Endothelial cell of umbilical vein (primary cell): ENCODE data around the gene TXNRD1. TPM values are rescaled to one million over a fixed set of nuclear protein-coding genes. Genes with fewer than 3 reads are reported as not detected.

Source experiments
- BruUV-seq: library from RNA; stranded (reverse); fragments of 400-500 nt; replicated peaks from 2 replicates; lab custom pipeline; 2021; lab: Mats Ljungman, UMichigan
- CTCF ChIA-PET: fragments of 300-600, 350-600 bp; sonication (Branson Sonifier 250); formaldehyde crosslinking; loops from one replicate; lab custom pipeline; 2021; ENCODE audit warnings: antibody characterized with exemption, inconsistent platforms; lab: Charles Lee
- POLR2A ChIA-PET: fragments of 300-600, 350-600 bp; sonication (Branson Sonifier 250); formaldehyde crosslinking; loops from one replicate; lab custom pipeline; 2021; ENCODE audit warnings: antibody characterized with exemption, inconsistent platforms; lab: Charles Lee
- DNase-seq: peaks from one replicate; pipeline ENCODE4 v3.0.0-alpha.2; 2011; ENCODE audit warnings: low read depth, low spot score
- FAIRE-seq: peaks from 2 replicates; lab custom pipeline; 2011; peaks lifted over from hg19 to GRCh38; lab: Jason Lieb, UNC
- H2AFZ ChIP-seq: 2 replicates; pipeline ENCODE4 v1.6.0; 2012; ENCODE audit warnings: low read depth, low read length, control low read depth, inconsistent platforms
- H3K27ac ChIP-seq: 2 replicates; pipeline ENCODE4 v1.5.1; 2011; ENCODE audit warnings: low read depth, mild to moderate bottlenecking, control low read depth, low read length, moderate library complexity; ENCODE audit not compliant: insufficient read depth
- H3K27me3 ChIP-seq, 2 experiments: 2 replicates each; pipeline versions ENCODE4 v1.6.0 to v1.6.1; 2011; ENCODE audit warnings: low read length in 2 of 2, mixed read lengths in 1 of 2; ENCODE audit not compliant: control insufficient read depth in 2 of 2, insufficient read depth in 2 of 2
- H3K36me3 ChIP-seq, 2 experiments: 2 replicates in 1 of 2; 3 replicates in 1 of 2; pipeline ENCODE4 v1.5.1; 2011; ENCODE audit warnings: low read length in 2 of 2, mild to moderate bottlenecking in 1 of 2, moderate library complexity in 1 of 2; ENCODE audit not compliant: control insufficient read depth in 2 of 2, insufficient read depth in 2 of 2; ENCODE audit errors: extremely low read depth in 1 of 2
- H3K4me1 ChIP-seq: 3 replicates; pipeline ENCODE4 v1.5.1; 2011; ENCODE audit warnings: mild to moderate bottlenecking, low read length; ENCODE audit not compliant: control insufficient read depth, insufficient read depth; ENCODE audit errors: extremely low read depth
- H3K4me2 ChIP-seq: 2 replicates; pipeline ENCODE4 v1.6.1; 2011; ENCODE audit warnings: low read length, control low read depth, mixed read lengths; ENCODE audit not compliant: insufficient read depth
- H3K4me3 ChIP-seq, 3 experiments: fragments of 200-600 bp in 1 of 3; sonication (generic), shearing (Covaris generic) in 1 of 3; replicated peaks in 1 of 3; 2 replicates each; pipeline ENCODE4 v1.5.1; 2011 to 2016; ENCODE audit warnings: control low read depth in 3 of 3, low read length in 3 of 3, mild to moderate bottlenecking in 2 of 3, inconsistent platforms in 1 of 3, low read depth in 1 of 3, moderate library complexity in 1 of 3; ENCODE audit not compliant: insufficient read depth in 1 of 3
- H3K79me2 ChIP-seq: 2 replicates; pipeline ENCODE4 v1.6.0; 2012; ENCODE audit warnings: low read length, inconsistent platforms; ENCODE audit not compliant: control insufficient read depth, insufficient read depth
- H3K9ac ChIP-seq: replicated peaks from 2 replicates; pipeline ENCODE3; 2011; ENCODE audit warnings: low read length, control low read depth; ENCODE audit not compliant: insufficient read depth; ENCODE audit errors: extremely low read depth
- H3K9me1 ChIP-seq: replicated peaks from 3 replicates; pipeline ENCODE4 v1.6.0; 2011; ENCODE audit warnings: mild to moderate bottlenecking, low read length; ENCODE audit not compliant: control insufficient read depth, insufficient read depth; ENCODE audit errors: extremely low read depth
- H3K9me3 ChIP-seq: replicated peaks from 2 replicates; pipeline ENCODE4 v1.5.1; 2012; ENCODE audit warnings: low read length, inconsistent platforms; ENCODE audit not compliant: control insufficient read depth, insufficient read depth
- H4K20me1 ChIP-seq: replicated peaks from 2 replicates; pipeline ENCODE3; 2011; ENCODE audit warnings: mild to moderate bottlenecking, low read length; ENCODE audit not compliant: control insufficient read depth, insufficient read depth; ENCODE audit errors: extremely low read depth
- EZH2 ChIP-seq: IDR thresholded peaks from 2 replicates; pipeline ENCODE4 v1.6.1; 2012; ENCODE audit warnings: borderline replicate concordance, low read depth, mild to moderate bottlenecking, moderate library complexity, low read length, inconsistent platforms; ENCODE audit not compliant: severe bottlenecking
- FOS ChIP-seq: IDR thresholded peaks from 2 replicates; pipeline ENCODE4 v1.6.1; 2011; ENCODE audit warnings: mild to moderate bottlenecking, low read length, moderate library complexity, borderline replicate concordance; ENCODE audit not compliant: insufficient read depth
- GATA2 ChIP-seq: IDR thresholded peaks from 2 replicates; pipeline ENCODE4 v1.7.0; 2011; ENCODE audit warnings: low read depth, mild to moderate bottlenecking, moderate library complexity, mixed read lengths, low read length; ENCODE audit not compliant: insufficient read length, insufficient read depth
- JUN ChIP-seq: IDR thresholded peaks from 2 replicates; pipeline ENCODE4 v1.6.1; 2011; ENCODE audit warnings: borderline replicate concordance, low read depth; ENCODE audit not compliant: insufficient read length, insufficient read depth
- MYC ChIP-seq: IDR thresholded peaks from one replicate; pipeline ENCODE4 v1.6.1; 2011; ENCODE audit warnings: mild to moderate bottlenecking, low read depth, low read length
- POLR2A ChIP-seq: IDR thresholded peaks from 2 replicates; pipeline ENCODE4 v1.6.1; 2012; ENCODE audit warnings: low read depth, mild to moderate bottlenecking, control low read depth, low read length
- POLR2AphosphoS5 ChIP-seq: IDR thresholded peaks from 2 replicates; pipeline ENCODE4 v1.6.1; 2012; ENCODE audit warnings: low read depth, mild to moderate bottlenecking, control low read depth, low read length, moderate library complexity; ENCODE audit not compliant: insufficient read depth
- dilution Hi-C: fragments of 300-500 bp; cut with MboI; formaldehyde crosslinking; loops from one replicate; pipeline ENCODE4 v1.15.0; 2019; ENCODE audit warnings: low sequenced_read_pairs; ENCODE audit not compliant: extremely low pct_ligation_motif_present
- intact Hi-C: fragments of 100-400 bp; cut with micrococcal nuclease; formaldehyde crosslinking; loops from one replicate; pipeline ENCODE4 v1.10.0; 2022
- polyA plus RNA-seq, 4 experiments: library from polyadenylated mRNA; depleted of rRNA in 3 of 4; stranded (reverse) in 3 of 4; unstranded in 1 of 4; fragments of >200 nt; gene quantifications; 2 replicates each; pipeline versions ENCODE4 v1.2.1 to v1.2.3, GENCODE V29; 2011 to 2012; ENCODE audit warnings: missing spikeins in 1 of 4
- total RNA-seq: library from RNA; stranded (reverse); gene quantifications from 2 replicates; pipeline ENCODE4 v1.2.3, GENCODE V29; 2021
- TF ChIP-seq, protein P1 (sequence below): IDR thresholded peaks from 2 replicates; pipeline ENCODE4 v1.6.1; 2011; ENCODE audit not compliant: insufficient read depth, insufficient read length
- TF ChIP-seq, protein P2 (sequence below), 2 donors: IDR thresholded peaks; 1 replicate in 1 of 2; 2 replicates in 1 of 2; pipeline ENCODE4 v1.5.1; 2011; ENCODE audit warnings: low read length in 2 of 2, mild to moderate bottlenecking in 2 of 2, moderate library complexity in 2 of 2, control low read depth in 1 of 2, inconsistent platforms in 1 of 2, low read depth in 1 of 2; ENCODE audit not compliant: insufficient read depth in 1 of 2; ENCODE audit errors: extremely low read depth in 1 of 2

The TXNRD1 gene
- total and polyA plus RNA-seq, 2 donors (not counting 3 experiments of a cell fraction or from before 2014, with no cell fraction given): 309 to 566 TPM

DNA sequence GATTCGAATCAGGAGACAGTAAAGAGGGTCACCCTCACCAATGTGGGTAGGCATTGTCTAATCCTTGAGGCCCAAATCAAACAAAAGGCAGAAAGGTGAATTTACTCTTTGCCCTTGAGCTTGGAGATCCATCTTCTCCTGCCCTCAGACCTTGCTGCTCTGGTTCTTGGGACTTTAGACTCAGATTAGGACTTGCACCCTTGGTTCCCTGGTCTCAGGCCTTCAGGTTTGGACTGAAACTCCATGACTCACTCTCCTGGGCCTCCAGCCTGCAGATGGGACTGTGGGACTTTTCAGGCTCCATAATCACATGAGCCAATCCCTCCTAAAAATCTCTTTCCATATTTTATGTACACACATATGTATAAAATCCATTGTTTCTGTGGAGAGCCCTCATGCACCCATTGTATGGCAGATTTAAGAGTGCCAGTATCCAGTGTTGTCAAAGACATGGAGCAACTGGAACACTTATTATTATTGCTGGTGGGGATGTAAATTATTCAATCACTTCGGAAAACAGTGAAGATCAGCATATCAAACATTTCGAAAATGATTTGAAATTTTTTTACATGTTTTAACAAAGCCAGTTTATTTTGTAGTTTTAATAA is 136.6 kb downstream of the TXNRD1 start:
- dilution Hi-C loops: no loop called here
- TF ChIP-seq POLR2AphosphoS5 (peak; percentile 23), JUN (no peak), POLR2A (peak; percentile 30), FOS (no peak), MYC (no peak), GATA2 (no peak), EZH2 (no peak)
- TF ChIP-seq, protein P1, sequence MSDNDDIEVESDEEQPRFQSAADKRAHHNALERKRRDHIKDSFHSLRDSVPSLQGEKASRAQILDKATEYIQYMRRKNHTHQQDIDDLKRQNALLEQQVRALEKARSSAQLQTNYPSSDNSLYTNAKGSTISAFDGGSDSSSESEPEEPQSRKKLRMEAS: no peak
- TF ChIP-seq, protein P2, sequence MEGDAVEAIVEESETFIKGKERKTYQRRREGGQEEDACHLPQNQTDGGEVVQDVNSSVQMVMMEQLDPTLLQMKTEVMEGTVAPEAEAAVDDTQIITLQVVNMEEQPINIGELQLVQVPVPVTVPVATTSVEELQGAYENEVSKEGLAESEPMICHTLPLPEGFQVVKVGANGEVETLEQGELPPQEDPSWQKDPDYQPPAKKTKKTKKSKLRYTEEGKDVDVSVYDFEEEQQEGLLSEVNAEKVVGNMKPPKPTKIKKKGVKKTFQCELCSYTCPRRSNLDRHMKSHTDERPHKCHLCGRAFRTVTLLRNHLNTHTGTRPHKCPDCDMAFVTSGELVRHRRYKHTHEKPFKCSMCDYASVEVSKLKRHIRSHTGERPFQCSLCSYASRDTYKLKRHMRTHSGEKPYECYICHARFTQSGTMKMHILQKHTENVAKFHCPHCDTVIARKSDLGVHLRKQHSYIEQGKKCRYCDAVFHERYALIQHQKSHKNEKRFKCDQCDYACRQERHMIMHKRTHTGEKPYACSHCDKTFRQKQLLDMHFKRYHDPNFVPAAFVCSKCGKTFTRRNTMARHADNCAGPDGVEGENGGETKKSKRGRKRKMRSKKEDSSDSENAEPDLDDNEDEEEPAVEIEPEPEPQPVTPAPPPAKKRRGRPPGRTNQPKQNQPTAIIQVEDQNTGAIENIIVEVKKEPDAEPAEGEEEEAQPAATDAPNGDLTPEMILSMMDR (IDR thresholded peaks at IDR 0.05; ENCODE audit: extremely low read depth in 1 of 2, insufficient read depth in 1 of 2, low read depth in 1 of 2, low read length in 2 of 2): no peak
- no peak overlapping the region for H3K4me2 ChIP-seq
- peaks cover 25 to 36% of the 10 kb centered on the region in 2 experiments for H3K36me3 ChIP-seq
- no peak overlapping the region for H3K9ac ChIP-seq
- CTCF ChIA-PET: interaction anchor here (1.5 kb wide), 1 partner anchor 17 kb away, joined by 3 read pairs; no protein-coding TSS in a partner anchor
- H3K4me3 ChIP-seq: no peak overlapping the region
- DNase-seq: no peak
- intact Hi-C loops: no loop called here
- H2AFZ ChIP-seq: no peak overlapping the region
- peaks cover 29% of the 10 kb centered on the region for H3K79me2 ChIP-seq
- no TSS peak for BruUV-seq
- H4K20me1 ChIP-seq: peaks cover 3% of the 10 kb centered on the region
- H3K9me3 ChIP-seq: no peaks in the 10 kb centered on the region
- no peak for FAIRE-seq
- POLR2A ChIA-PET: interaction anchor here (1.2 kb wide), 1 partner anchor 66 kb away, joined by 3 read pairs; no protein-coding TSS in a partner anchor
- H3K27ac ChIP-seq: no peak overlapping the region
- no peaks in the 10 kb centered on the region for H3K9me1 ChIP-seq
- no peaks in the 10 kb centered on the region for H3K4me1 ChIP-seq
- no peaks in the 10 kb centered on the region for H3K27me3 ChIP-seq
